Stimulated activated naive B cell treated with anti-CD40 and anti-IgM and Interleukin-4, amounts not matched to agents 10 μg/mL and 1 μg/mL and 100 μg/mL, for 72 hours (primary cell): ENCODE results near the gene SDR39U1.
A peak's percentile ranks its signal among the peaks of the same experiment; 100 is the strongest.

Experiments
- ATAC-seq, 2 donors: fragments of 150-1000 bp; cut with Tn5 transposase; replicated peaks; 2 replicates each; pipeline ENCODE4 v1.10.0; 2021; ENCODE audit warnings: moderate library complexity in 1 of 2
- DNase-seq: peaks from one replicate; pipeline ENCODE4 v3.0.0; 2021
- H3K27ac Mint-ChIP-seq: one replicate; pipeline ENCODE4 v1.8.0; 2022; ENCODE audit warnings: mild to moderate bottlenecking, mixed read lengths
- H3K27me3 Mint-ChIP-seq, 2 donors: one replicate each; pipeline ENCODE4 v1.8.0; 2022; ENCODE audit warnings: mixed read lengths in 2 of 2
- H3K36me3 Mint-ChIP-seq, 2 donors: one replicate each; pipeline ENCODE4 v1.8.0; 2022; ENCODE audit warnings: mixed read lengths in 2 of 2, mild to moderate bottlenecking in 1 of 2
- H3K4me1 Mint-ChIP-seq, 2 donors: one replicate each; pipeline ENCODE4 v1.8.0; 2022; ENCODE audit warnings: mixed read lengths in 2 of 2, mild to moderate bottlenecking in 1 of 2
- H3K4me3 Mint-ChIP-seq, 2 donors: one replicate each; pipeline ENCODE4 v1.8.0; 2022; ENCODE audit warnings: mild to moderate bottlenecking in 2 of 2, mixed read lengths in 2 of 2, moderate library complexity in 1 of 2
- H3K9me3 Mint-ChIP-seq, 2 donors: one replicate each; pipeline ENCODE4 v1.8.0; 2022; ENCODE audit warnings: mixed read lengths in 2 of 2, mild to moderate bottlenecking in 1 of 2

SDR39U1 gene

DNA sequence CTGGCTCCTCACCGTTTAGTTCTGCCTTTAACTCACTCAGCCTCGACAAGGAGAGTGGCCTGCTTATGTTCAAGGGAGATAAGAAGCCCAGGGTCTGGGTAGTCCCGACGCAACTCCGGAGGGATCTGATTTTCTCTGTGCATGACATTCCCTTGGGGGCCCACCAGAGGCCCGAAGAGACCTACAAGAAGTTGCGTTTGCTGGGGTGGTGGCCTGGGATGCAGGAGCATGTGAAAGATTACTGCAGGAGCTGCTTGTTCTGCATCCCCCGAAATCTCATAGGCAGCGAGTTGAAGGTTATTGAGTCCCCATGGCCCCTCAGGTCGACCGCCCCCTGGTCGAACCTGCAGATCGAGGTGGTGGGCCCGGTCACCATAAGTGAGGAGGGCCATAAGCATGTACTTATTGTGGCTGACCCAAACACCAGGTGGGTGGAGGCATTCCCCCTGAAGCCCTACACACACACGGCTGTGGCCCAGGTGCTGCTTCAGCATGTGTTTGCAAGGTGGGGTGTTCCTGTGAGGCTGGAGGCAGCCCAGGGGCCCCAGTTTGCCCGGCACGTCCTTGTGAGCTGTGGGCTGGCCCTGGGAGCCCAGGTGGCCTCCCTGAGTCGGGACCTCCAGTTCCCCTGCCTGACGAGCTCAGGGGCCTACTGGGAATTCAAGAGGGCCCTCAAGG, 26.2 kb downstream of the SDR39U1 start:
- H3K9me3 Mint-ChIP-seq, result no peaks in the 10 kb centered on the region
- no peak overlapping the region for H3K4me3 Mint-ChIP-seq
- DNase-seq (no peak), ATAC-seq (no peak)
- no peak overlapping the region for H3K27ac Mint-ChIP-seq
- H3K27me3 Mint-ChIP-seq, result peaks cover 22 to 28% of the 10 kb centered on the region in 2 donors
- H3K4me1 Mint-ChIP-seq, result peaks cover 0 to 2% of the 10 kb centered on the region in 2 donors
- peaks cover 0 to 2% of the 10 kb centered on the region in 2 donors for H3K36me3 Mint-ChIP-seq

DNA sequence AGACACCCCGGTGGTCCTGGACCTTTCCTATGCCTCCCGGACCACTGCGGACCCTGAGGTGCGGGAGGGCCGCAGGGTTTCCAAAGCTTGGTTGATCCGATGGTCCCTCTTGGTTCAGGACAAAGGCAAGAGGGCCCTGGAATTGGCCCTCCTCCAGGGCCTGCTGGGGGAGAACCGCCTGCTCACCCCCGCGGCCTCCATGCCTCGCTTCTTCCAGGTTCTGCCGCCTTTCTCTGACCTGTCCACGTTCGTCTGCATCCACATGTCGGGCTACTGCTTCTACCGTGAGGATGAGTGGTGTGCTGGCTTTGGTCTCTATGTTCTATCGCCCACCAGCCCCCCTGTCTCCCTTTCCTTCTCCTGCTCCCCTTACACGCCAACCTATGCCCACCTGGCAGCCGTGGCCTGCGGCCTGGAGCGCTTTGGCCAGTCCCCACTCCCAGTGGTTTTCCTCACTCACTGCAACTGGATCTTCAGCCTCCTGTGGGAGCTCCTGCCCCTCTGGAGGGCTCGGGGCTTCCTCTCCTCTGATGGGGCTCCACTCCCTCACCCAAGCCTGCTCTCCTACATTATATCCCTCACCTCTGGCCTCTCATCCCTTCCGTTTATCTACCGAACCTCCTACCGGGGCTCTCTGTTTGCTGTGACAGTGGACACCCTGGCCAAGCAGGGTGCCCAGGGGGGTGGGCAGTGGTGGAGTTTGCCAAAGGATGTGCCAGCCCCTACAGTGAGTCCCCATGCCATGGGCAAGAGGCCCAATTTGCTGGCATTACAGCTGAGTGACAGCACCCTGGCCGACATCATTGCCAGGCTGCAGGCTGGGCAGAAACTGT, 26.9 kb downstream of the SDR39U1 start:
- Mint-ChIP-seq H3K27me3 (peaks cover 22 to 28% of the 10 kb centered on the region in 2 donors), H3K27ac (no peak overlapping the region), H3K4me3 (no peak overlapping the region), H3K4me1 (peaks cover 0 to 2% of the 10 kb centered on the region in 2 donors), H3K9me3 (no peaks in the 10 kb centered on the region), H3K36me3 (peaks cover 0 to 2% of the 10 kb centered on the region in 2 donors)
- ATAC-seq (no peak), DNase-seq (no peak)

GRCh38 chr14:24414732-24415420, 27.7 kb downstream of the SDR39U1 start:
- no peak for ATAC-seq
- no peak for DNase-seq
- H3K4me3 Mint-ChIP-seq, result no peak overlapping the region
- H3K36me3 Mint-ChIP-seq, result peaks cover 0 to 2% of the 10 kb centered on the region in 2 donors
- H3K4me1 Mint-ChIP-seq, result peaks cover 0 to 2% of the 10 kb centered on the region in 2 donors
- peaks cover 22 to 27% of the 10 kb centered on the region in 2 donors for H3K27me3 Mint-ChIP-seq
- H3K9me3 Mint-ChIP-seq, result no peaks in the 10 kb centered on the region
- H3K27ac Mint-ChIP-seq, result no peak overlapping the region

DNA sequence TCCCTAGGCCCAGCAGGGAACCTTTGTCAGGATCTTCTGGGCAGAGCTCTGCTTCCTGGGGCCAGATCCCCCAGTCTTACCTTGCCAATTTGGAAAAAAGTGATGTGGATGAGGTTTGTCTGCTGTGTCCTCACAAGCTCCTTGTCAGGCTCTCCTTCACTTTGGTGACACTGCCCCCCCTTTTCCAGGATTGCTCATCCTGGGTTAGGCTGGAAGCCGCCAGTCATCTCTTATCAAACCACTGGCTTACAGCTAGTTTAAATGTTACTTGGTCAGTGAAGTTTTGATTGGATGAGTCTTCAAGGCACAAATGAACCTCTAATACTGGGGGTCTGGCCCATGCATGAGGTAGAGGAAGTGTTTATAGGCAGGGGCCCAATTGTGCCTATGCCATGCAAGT, 28.5 kb downstream of the SDR39U1 start:
- H3K9me3 Mint-ChIP-seq, result no peaks in the 10 kb centered on the region
- DNase-seq, result no peak
- peaks cover 0 to 2% of the 10 kb centered on the region in 2 donors for H3K36me3 Mint-ChIP-seq
- H3K27ac Mint-ChIP-seq, result no peak overlapping the region
- H3K4me3 Mint-ChIP-seq, result no peak overlapping the region
- peaks cover 0 to 2% of the 10 kb centered on the region in 2 donors for H3K4me1 Mint-ChIP-seq
- ATAC-seq, result no peak
- H3K27me3 Mint-ChIP-seq, result peaks cover 19% of the 10 kb centered on the region in 2 donors

DNA sequence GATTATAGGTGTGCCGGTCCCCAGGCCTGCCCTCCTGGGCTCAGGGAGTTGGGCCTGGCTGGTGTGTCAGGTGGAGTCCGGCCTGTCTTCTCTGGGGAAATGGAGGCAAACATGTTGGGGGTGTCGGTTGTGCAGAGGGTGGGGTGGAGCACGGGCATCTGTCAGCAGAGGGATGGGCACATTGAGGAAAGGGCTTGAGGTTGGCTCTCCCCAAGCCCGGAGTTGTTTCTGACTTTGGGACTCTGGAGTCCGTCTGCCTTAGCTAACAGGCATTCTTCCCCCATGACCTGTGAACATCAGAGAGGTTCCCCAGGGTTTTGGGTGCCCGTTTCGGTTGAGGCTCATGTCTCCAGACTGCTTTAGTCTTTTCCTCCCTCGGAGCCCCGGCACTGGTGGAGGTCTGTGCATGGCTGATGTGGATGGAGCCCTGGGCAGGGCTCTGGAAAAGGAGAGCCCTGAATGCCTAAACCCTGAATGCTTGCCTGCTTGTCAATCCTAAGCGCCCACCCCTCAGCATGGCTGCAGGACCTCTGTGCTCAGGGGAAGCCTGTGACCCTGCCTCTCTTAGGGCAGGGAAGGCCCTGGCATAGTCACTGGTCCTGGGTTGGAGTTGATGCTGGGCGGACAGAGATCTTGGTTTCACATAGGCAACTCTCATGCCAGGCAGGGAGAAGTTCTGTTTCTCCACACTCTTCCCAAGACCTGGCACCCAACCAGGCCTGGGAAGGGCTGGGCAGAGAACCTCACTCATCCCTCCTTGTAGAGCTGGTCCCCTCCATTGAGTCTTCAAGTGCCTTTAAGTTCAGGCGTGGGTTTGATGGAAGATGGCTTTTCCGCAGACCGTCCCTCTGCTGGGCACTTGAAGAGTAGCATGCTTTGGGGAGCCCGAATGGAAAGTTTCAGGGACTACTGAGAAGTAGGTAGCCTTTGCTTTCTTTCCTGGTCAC, 30.9 kb downstream of the SDR39U1 start:
- no peaks in the 10 kb centered on the region for H3K4me1 Mint-ChIP-seq
- DNase-seq, result no peak
- no peaks in the 10 kb centered on the region for H3K9me3 Mint-ChIP-seq

DNA sequence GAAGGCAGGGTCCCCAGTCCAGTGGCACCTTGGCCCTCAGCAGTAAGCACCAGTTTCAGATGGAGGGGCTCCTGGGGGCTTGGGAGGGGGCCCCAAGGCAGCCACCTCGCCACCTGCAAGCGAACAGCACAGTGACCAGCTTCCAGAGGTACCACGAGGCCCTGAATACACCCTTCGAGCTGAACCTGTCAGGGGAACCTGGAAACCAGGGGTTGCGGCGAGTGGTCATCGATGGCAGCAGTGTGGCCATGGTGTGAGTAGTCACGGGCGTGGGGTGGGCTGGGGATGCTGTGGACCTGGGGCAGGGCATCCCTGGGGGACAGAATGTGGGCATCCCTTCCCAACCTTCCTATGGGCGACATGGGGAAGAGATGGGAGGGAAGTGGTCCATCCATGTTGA, 32.6 kb downstream of the SDR39U1 start:
- DNase-seq, result no peak
- Mint-ChIP-seq H3K36me3 (peaks cover 0 to 2% of the 10 kb centered on the region in 2 donors), H3K27me3 (peaks cover 8 to 10% of the 10 kb centered on the region in 2 donors), H3K27ac (no peak overlapping the region), H3K9me3 (no peaks in the 10 kb centered on the region), H3K4me1 (no peaks in the 10 kb centered on the region), H3K4me3 (no peak overlapping the region)
- ATAC-seq, result no peak

More for the DNA sequence above, 30.9 kb downstream of the SDR39U1 start:
- ATAC-seq, result peak; percentile 77 to 79
- Mint-ChIP-seq H3K36me3 (peaks cover 0 to 2% of the 10 kb centered on the region in 2 donors), H3K27me3 (peaks cover 8 to 14% of the 10 kb centered on the region in 2 donors), H3K27ac (no peak overlapping the region), H3K4me3 (no peak overlapping the region)

DNA sequence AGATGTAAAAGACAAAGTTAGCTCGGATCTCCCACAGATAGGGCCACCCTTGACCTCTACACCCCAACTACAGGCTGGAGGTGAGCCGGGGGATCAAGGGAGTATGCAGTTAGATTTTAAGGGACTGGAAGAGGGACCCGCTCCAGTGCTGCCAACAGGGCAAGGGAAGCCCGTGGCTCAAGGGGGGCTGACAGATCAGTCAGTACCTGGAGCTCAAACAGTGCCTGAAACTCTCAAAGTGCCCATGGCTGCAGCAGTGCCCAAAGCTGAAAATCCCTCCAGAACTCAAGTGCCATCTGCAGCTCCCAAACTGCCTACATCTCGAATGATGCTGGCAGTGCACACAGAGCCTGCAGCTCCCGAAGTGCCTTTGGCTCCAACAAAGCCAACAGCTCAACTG, 33.4 kb downstream of the SDR39U1 start:
- Mint-ChIP-seq H3K4me1 (no peaks in the 10 kb centered on the region), H3K9me3 (no peaks in the 10 kb centered on the region), H3K27me3 (peaks cover 13 to 14% of the 10 kb centered on the region in 2 donors), H3K27ac (no peak overlapping the region), H3K36me3 (no peaks in the 10 kb centered on the region), H3K4me3 (no peak overlapping the region)
- no peak for ATAC-seq
- no peak for DNase-seq

DNA sequence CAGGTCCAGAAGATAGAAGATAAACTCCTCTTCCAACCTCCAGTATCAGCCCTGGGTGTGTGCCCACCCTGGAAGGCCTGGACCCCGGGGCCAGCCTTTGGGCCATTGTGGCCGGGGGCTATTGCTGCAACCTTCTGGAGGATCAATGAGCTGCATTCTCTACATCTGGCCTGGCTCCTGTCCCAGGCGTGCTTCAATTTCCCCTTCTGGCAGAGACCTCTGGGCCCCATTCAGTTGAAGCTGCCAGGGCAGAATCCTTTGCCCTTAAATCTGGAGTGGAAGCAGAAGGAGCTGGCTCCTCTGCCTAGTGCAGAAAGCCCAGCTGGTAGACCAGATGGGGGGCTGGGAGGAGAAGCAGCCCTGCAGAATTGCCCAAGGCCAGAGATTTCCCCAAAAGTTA, 33.8 kb downstream of the SDR39U1 start:
- Mint-ChIP-seq H3K36me3 (no peaks in the 10 kb centered on the region), H3K27ac (no peak overlapping the region), H3K9me3 (no peaks in the 10 kb centered on the region), H3K4me3 (no peak overlapping the region), H3K4me1 (no peaks in the 10 kb centered on the region), H3K27me3 (peaks cover 14 to 18% of the 10 kb centered on the region in 2 donors)
- no peak for ATAC-seq
- DNase-seq, result no peak

DNA sequence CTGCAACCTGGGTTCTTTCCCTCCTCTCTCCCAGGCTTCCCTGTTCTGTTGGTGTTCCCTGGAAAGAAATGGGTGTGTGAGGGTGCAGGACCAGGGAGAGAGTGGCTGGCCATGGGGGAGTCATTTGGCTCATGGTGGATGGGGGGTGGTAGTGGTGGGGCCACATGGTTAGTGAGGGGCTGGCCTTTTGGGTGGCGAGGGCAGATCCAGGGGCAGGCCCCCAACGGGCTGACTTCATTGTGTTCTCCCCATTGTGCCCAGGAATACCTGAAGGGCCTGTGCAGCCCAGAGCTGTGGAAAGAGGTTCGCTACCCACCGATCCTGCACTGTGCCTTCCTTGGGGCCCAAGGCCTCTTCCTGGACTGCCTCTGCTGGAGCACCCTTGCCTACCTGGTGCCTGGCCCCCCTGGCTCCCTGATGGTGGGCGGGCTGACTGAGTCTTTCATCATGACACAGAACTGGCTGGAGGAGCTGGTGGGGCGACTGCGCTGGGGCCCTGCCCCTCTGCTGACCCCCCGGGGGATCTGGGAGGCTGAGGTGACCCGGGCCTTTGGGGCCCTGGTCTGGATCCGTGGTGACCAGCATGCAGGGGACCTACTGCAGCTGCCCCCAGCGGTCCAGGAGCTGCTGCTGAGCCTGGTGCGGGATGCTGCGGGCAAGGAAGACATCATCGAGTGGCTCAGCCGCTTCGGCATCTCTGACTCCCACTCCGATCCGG, 34.8 kb downstream of the SDR39U1 start:
- ATAC-seq (no peak), DNase-seq (no peak)
- Mint-ChIP-seq H3K27me3 (peaks cover 14 to 24% of the 10 kb centered on the region in 2 donors), H3K9me3 (no peaks in the 10 kb centered on the region), H3K27ac (no peak overlapping the region), H3K4me1 (no peaks in the 10 kb centered on the region), H3K4me3 (no peak overlapping the region), H3K36me3 (no peaks in the 10 kb centered on the region)

DNA sequence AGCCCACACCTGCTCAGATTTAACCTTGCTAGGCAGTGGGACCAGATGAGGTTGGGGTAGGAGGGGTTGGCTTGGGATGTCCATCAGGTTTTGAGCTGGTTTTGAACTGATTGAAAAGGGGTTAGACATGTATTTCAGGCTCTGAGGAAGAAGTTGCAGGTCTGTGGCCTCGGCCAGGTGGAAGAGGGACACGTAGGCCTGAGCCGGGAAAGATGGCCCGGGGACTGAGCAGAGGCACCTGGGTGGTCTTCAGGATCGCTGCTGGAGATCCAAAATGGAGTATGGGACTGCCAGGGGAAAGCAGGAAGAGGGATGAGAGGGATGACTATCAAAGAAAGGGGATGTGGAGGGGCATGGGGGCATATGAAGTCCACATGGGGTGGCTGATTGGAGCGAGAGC, 36.2 kb downstream of the SDR39U1 start:
- peaks cover 20 to 34% of the 10 kb centered on the region in 2 donors for H3K27me3 Mint-ChIP-seq
- no peaks in the 10 kb centered on the region for H3K4me1 Mint-ChIP-seq
- no peak overlapping the region for H3K27ac Mint-ChIP-seq
- DNase-seq (no peak), ATAC-seq (no peak)
- H3K36me3 Mint-ChIP-seq, result no peaks in the 10 kb centered on the region
- H3K9me3 Mint-ChIP-seq, result no peaks in the 10 kb centered on the region
- H3K4me3 Mint-ChIP-seq, result no peak overlapping the region

DNA sequence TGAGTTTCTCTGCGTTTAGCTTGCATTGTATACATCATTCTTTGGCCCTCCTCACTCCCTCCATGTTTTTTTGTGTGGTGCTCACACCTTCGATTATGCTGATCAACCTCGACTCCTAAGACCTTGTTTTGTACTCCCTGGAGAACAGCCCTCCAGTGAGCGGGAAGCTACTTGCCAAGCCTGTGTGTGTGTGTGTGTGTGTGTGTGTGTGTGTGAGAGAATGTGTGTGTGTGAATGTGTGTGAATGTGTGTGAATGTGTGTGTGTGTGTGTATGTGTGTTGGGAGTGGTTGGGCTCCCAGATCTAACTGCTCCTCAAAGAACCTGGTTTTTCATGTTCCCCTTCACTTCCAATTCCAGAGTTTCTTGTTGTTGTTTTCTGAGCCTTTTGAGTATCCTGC, 37.8 kb downstream of the SDR39U1 start:
- no peak for ATAC-seq
- peaks cover 0 to 1% of the 10 kb centered on the region in 2 donors for H3K4me1 Mint-ChIP-seq
- DNase-seq, result no peak
- H3K27me3 Mint-ChIP-seq, result peaks cover 26 to 46% of the 10 kb centered on the region in 2 donors
- H3K36me3 Mint-ChIP-seq, result no peaks in the 10 kb centered on the region
- no peaks in the 10 kb centered on the region for H3K9me3 Mint-ChIP-seq
- no peak overlapping the region for H3K4me3 Mint-ChIP-seq
- no peak overlapping the region for H3K27ac Mint-ChIP-seq

GRCh38 chr14:24403294-24403998, 39.1 kb downstream of the SDR39U1 start:
- Mint-ChIP-seq H3K36me3 (no peaks in the 10 kb centered on the region), H3K27me3 (peaks cover 32 to 53% of the 10 kb centered on the region in 2 donors), H3K4me1 (peaks cover 4 to 9% of the 10 kb centered on the region in 2 donors), H3K27ac (no peak overlapping the region), H3K9me3 (no peaks in the 10 kb centered on the region), H3K4me3 (no peak overlapping the region)
- DNase-seq, result no peak
- no peak for ATAC-seq
